SU-DHL-6 (cell line): ENCODE results near the gene DRD3.

Source experiments
- CTCF ChIP-seq: fragments of 200-600 bp; sonication (generic); IDR thresholded peaks from one replicate; pipeline ENCODE4 v1.5.1; 2017; ENCODE audit warnings: antibody characterized with exemption, mild to moderate bottlenecking, low read length, moderate library complexity; ENCODE audit not compliant: insufficient read depth, poor library complexity, severe bottlenecking
- EZH2phosphoT487 ChIP-seq: fragments of 200-600 bp; sonication (generic), shearing (Covaris generic); conservative IDR thresholded peaks from 2 replicates; pipeline ENCODE4 v1.6.1; 2018; ENCODE audit warnings: mild to moderate bottlenecking, antibody characterized with exemption, low read length, moderate library complexity, mixed read lengths

- TF ChIP-seq CTCF (no peak), EZH2phosphoT487 (no peak)
These were observed 33.8 kb downstream of the DRD3 start for GRCh38 chr3:114144909-114145688.
